HG02623 (cell line): ENCODE measurements around the gene CCDC117.
A peak's percentile ranks its signal among the peaks of the same experiment; 100 is the strongest.

Experiments
- ATAC-seq: cut with Tn5 transposase; IDR thresholded peaks from one replicate; pipeline ENCODE4 v1.9.1; 2021; ENCODE audit warnings: moderate library complexity; ENCODE audit not compliant: unreplicated experiment

CCDC117 gene

DNA sequence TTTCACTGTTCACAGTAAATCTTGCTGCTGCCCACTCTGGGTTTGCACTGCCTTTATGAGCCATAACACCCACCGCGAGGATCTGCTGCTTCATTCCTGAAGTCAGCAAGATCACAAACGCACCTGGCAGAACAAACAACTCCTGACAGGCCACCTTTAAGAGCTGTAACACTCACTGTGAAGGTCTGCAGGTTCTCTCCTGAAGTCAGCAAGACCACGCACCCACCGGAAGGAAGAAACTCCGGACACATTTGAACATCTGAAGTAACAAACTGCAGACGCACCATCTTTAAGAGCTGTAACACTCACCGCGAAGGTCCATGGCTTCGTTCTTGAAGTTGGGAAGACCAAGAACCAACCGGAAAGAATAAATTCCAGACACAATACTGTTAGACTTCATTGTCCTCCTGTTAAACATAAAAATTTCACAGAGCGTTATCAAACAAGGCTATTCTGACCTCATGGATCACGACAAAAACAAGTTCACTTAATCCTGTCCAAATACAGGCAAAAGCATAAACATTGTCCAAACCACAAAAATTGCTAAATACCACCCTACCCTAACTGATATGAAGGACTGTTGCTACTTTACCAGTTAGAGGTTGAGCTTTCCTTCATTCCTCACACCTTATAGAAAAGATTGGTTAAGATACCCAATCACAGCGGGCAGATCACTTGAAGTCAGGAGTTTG, 3.0 kb upstream of the CCDC117 start:
- ATAC-seq: no peak

DNA sequence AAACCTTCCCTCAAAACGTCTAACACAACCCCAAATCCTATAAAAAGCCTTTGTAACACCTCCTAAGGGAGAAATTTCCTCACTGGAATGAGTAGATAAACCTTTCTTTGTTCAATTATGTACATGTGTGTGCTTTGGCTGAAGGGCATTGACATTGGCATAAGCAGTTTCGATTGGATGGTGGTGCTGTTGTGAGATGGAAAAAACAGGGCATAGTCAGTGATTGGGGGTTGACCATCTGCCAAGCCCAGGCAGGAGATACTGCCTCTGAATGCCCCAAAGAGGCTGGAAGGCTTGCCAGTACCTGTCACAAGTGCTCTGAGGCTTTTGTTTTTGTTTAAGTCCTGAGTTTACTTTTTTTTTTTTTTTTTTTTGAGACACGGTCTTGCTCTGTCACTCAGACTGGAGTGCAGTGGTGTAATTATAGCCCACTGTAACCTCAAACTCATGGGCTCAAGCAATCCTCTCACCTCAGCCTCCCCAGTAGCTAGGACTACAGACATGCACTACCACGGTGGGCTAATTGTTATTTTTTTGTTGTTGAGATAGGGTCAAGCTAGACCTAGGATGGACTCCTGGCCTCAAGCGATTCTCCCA, 1.2 kb upstream of the CCDC117 start:
- no peak for ATAC-seq

DNA sequence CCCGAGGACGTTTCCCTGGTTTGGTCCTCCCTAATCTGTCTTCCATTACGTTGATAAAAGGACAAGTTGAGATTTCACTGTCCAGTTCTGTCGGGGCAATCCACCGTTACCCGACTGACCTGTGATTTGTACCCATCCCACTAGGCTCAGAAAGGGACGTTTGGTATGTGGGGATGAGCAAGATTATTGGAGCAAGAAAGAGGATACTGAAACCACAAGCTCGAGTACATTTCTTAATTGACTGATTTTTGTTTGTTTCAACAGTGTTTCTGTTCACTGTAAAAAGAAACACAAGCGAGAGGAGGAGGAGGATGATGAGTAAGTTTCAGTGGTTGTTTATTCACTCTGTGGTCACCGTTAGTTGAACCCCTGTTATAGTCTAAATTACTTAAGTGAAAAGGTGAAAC, 969 bp downstream of the CCDC117 start:
- no peak for ATAC-seq

DNA sequence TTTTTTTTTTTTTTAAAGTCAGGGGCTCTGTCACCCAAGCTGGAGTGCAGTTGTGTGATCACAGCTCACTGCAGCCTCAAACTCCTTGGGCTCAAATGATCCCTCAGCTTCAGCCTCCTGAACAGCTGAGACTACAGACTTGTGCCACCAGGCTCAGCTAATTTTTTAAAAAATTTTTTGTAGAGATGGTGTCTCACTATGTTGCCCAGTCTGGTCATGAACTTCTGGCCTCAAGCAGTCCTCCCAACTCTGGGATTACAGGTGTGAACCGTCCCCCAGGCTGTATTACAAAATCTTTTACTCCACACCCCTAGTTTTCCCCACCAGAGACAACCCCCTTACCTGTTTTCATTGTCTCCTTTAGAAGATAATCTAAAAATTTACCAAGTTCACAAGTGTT, 1.9 kb downstream of the CCDC117 start:
- no peak for ATAC-seq

DNA sequence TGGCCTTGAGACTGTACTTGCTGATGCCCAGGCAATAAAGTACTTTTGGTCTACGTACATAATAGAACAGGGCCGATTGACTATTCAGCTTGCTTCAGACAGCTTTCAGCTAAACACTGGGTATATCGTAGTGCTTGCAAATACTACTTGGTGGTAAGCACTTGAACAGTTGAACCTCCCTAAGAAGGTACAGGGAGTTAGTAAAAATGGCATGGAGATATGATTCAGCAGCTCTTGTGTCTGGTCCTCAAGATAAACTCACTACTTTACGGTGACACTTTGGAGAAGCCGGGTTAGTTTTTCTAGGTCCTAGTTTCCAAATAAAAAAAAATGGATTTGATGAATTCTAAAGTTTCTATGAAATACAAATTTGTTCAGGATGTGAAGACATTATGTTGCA, 7.3 kb downstream of the CCDC117 start:
- no peak for ATAC-seq

DNA sequence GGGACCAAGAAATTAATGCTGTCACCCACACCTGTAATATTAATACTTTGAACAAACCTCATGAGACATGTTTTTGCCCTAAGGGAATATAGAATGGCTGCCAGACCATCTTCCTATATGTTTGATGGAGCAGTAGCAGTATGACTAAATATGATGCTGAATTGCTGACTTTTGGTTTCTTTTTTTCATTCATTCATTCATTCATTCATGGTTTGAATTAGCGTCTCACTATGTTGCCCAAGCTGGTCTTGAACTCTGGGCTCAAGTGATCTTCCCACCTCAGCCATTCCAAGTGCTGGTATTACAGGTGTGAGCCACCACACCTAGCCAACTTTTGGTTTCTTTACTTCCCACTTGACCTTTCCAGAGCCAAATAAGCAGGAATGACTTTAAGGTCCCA, 7.8 kb downstream of the CCDC117 start:
- ATAC-seq: no peak

DNA sequence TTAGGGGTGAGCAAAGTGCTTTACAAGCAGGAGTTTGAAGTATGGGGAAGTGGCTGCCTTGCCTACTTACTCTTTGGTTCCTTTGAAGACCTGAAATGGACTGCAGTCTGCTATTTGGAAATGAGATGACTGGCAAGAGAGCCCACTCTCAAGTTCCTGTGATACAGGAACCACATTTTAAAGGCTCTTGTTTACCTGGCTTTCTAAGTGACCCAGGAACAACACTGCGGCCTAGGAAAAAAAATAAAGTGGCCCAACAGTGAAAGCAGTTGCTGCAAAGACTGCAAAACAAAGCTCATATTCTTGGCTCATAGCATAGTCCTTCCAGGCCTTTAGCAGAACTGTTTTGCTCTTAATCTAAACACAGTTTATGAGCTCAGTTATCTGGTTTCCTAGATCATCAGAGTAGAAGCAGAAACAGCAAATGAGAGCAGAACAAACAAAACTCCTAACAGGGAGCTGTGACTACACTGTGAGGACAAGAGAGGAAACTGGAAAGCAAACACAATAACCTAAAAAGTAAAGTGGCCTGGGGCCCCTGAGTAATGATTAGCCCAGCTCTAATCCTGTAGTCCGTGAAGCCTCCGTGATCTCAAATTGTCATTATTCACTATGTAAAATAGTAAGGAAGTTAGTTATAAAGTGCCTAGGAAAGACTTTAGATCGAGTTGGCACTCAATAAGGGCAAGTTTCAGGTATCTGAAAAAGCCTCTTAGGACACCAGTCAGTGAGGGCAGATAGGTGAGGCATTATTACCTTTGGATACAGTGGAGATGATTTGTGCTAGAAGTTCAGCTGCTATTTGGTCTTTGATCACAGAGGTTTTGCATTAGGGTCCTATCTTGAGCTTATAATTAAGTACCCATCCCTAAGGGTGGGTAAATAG, 11.5 kb downstream of the CCDC117 start:
- no peak for ATAC-seq

DNA sequence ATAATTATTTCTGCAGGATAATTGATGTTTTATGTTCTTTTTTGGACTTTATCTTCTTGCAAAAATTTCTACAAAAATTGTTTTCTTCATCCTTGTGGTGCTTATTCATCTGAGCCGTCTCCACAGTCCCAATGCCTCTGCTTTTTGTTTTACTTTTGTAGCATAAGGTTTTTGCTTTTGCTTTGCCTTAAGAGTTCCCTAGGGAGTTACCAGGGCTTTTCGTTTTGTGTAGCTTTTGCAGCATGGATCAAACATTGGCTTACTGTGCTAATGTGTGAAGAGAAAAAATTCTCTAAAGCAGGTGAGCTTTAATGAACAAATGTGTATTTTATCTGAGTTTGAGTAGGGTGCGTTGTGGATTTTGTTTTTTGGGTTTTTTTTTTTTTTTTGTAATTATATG, 16.1 kb downstream of the CCDC117 start:
- no peak for ATAC-seq

DNA sequence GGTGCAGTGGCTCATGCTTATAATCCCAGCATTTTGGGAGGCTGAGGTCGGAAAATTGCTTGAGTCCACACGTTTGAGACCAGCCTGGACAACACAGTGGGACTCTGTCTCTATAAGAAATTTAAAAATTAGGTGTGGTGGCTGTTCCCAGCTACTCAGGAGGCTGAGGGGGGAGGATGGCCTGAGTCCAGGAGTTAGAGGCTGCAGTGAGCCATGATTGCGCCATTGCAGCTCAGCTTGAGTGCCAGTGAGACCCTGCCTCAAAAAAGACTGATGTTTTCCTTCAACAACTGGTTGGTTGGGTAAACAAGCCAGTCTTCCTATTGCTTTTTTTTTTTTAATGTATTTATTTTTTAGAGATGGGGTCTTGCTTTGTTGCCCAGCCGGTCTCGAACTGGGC, 18.6 kb downstream of the CCDC117 start:
- no peak for ATAC-seq

DNA sequence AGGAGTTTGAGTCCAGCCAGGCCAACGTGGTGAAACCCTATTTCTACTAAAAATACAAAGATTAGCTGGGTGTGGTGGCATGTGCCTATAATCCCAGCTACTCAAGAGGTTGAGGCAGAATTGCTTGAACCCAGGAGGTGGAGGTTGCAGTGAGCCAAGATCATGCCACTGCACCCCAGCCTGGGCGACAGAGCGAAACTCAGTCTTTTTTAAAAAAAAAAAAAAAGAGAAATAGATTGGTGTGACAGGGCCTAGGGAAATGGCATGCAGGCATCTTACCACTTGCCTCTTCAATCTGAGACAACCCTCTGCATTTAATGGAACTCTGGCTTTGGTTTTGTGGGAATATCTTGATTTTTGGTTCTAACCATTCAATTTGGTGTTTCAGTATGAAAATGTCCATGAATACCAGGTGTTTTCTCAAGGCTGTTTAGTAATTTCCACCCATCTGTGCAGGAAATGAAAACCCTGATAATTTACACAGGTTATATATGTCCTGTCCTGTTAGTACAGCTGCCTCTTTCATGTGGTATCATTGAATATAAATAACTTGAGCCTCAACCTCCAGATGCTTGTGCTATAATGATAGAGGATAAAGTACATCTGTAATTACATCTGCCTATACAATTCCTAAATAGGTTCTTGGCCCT, 19.5 kb downstream of the CCDC117 start:
- no peak for ATAC-seq

DNA sequence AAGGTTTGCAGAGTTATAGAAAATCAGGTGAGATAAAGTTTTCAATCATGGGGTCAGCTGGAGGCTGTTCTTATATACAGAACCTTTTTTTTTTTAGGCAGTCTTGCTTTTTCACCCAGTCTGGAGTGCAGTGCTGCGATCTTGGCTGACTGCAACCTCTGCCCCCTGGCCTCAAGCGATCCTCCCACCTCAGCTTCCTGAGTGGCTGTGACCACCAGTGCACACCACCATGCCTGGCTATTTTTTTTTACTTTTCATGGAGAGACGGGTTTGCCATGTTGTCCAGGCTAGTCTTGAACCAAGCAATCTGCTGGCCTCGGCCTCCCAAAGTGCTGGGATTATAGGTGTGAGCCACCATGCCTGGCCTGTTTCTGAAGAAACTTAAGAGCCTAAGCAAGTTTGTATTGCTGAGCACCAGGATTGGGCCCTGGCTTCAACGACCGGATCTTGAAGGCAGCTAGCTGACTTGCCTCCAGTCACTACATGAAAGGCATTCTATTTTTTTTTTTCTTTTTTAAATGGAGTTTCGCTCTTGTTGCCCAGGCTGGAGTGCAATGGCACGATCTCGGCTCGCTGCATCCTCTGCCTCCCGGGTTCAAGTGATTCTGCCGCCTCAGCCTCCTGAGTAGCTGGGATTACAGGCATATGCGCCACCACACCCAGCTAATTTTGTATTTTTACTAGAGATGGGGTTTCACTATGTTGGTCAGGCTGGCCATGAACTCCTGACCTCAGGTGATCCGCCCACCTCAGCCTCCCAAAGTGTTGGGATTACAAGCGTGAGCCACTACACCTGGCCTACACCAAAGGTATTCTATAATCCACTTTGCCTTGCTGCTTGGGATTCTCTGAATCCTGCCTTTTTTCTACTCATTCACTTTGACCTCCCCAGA, 20.2 kb downstream of the CCDC117 start:
- no peak for ATAC-seq

DNA sequence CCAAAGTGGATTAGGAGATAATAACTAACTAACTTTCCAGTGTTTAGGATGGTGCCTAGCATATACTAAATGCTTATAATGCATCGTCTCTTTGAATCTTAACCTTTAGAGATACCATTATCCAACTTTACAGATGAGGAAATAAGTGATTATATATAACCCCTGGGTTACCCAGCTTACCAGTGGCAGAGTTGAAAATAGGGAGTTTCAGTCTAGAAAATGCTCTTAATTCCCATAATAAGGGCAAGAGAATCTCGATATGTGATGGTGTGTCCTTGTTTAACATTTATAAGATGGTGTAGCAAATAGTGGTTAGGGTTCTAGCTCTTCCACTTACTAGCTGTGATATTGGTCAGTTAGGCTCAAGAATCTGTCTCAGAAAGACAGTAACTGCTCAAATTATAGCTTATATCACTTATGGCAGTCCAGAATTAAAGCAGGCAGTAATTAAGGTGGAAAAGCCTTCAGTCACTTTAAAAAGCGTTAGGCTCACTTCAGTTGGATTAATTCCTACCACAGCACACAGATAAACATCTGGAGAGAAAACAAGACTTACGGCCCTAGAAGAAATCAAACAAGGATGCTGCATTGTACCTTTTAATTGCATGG, 21.6 kb downstream of the CCDC117 start:
- no peak for ATAC-seq

DNA sequence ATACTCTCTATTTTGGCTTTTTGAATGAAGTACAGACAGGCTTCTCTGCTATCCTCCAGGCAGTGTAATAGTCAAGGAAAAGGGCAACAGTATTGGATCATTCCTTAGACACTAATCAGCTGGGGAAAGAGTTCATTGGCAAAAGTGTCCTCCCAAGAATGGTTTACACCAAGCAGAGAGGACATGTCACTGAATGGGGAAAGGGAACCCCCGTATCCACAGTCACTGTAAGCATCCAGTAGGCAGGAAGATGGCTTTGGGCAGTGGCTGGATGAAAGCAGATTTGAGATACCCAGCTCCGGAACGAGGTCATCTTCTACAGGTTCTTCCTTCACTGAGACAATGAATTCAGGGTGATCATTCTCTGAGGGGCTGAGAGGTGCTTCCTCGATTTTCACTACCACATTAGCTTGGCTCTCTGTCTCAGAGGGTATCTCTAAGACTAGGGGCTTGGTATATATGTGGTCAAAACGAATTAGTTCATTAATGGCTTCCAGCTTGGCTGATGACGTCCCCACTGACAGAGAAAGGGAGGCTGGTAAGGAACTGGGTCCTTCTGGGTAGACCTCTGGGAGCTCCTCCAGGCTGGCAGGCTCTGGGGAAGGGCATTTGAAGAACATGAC, 22.7 kb downstream of the CCDC117 start:
- no peak for ATAC-seq

DNA sequence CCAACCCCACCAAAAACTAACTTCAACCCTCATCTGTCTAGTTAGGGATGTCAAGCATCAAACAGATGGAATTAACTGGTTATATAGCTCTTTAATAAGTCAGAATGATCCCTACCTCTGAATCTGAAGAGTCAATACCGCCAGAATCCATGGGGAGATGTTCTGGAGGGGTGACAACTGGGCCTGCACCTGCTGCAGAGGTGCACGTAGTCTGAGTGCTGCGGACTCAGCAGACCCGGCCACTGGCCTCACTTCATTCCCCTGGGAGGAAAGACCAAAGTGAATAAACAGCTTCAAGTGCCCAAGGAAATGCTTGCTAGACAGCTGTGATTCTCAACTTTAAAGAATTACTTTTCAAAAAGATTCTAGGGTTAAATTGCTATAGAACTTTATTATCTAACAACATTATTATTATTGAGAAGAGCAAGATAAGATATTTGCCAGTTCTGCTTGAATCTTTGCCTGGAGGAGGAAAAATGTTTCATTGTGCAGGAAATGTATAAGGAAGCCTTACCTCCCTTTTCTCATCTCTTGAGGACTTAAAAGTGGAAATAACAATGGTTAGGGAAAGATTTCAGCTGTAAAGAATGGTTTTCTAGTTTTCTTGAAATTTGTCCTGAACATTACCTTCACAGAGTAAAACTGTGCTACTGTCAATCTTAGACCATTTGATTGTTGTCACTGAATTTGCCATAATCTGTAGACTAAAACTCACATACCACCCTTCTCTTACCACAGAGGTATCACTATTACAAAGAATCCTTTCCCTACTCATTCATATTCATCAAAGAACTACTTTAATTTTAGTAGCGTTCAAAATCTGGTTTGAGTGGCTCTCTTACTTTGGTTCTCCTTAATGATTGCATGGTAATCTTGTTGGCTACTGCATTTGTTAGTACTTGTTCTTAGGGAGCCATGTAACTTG, 23.7 kb downstream of the CCDC117 start:
- ATAC-seq: no peak

DNA sequence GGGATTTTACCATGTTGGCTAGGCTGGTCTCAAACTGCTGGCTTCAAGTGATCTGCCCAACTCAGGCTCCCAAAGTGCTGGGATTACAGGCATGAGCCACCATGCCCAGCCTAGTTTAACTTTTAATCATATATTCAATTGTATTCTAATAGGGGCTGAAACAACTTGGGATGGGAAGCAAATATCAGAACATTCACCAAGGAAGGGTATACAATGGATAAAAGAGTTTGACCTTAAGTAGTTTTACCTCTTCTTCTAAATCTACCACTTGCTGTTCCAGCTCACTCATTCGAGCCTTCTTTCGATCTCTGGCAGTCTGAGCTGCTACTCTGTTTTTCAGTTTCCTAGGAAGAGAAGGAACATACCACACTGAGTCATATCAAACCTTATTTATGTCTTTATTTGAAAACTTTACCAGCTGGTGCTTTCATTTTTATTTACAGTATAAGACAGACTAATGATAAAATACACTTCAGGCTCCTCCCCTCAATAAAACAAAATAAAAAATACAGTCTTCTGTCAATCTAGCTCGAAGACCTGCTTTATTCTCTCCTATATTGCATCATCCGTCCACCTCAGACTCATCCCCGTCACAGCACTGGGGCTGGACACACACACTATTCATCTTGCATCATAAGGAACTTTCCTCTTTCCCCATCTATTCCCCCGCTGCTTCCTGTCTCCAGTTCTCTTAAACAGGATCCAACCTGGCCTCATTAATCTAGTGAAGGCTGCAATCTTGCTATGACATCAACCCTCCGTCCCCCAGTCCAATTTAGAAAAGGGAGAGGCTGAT, 26.5 kb downstream of the CCDC117 start:
- no peak for ATAC-seq

DNA sequence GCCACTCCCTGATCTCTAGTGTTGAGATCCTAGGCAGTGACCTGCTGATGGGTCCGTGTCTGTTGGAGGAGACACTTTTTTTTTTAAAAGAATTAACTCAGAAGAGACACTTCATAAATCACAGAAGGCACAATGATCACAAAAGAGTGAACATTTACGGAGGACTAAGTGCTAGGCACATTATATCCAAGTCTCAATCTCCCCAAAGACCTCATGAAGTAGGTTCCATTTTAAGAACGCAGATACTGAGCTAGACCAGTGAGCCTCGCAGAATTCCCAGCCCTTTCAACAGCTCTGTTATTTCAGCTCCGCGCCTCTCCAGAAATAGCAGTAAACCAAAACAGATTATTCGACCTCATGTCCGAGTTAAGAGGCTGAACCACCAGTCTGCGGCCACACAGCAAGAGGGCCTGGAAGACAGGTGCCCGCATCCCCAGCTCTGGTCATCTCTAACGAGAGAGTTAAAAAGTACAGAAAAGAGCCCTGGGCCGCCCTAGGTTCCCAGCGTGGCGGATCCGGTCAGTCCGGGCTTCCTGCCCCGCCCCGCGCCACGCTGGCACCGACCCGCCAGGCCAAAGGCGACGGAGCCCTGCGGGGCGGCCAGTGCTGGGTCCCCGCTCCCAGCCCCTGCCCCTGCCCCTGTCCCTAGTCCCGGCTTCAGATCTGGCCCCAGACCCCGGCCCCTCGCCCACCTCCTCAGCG, 27.3 kb downstream of the CCDC117 start:
- peak; percentile 23 for ATAC-seq
